ENCODE measurements around the gene OSBPL5.

GRCh38 chr11:3138178-3139085 lies 26.7 kb downstream of the OSBPL5 start:
- TF ChIP-seq, protein P1, sequence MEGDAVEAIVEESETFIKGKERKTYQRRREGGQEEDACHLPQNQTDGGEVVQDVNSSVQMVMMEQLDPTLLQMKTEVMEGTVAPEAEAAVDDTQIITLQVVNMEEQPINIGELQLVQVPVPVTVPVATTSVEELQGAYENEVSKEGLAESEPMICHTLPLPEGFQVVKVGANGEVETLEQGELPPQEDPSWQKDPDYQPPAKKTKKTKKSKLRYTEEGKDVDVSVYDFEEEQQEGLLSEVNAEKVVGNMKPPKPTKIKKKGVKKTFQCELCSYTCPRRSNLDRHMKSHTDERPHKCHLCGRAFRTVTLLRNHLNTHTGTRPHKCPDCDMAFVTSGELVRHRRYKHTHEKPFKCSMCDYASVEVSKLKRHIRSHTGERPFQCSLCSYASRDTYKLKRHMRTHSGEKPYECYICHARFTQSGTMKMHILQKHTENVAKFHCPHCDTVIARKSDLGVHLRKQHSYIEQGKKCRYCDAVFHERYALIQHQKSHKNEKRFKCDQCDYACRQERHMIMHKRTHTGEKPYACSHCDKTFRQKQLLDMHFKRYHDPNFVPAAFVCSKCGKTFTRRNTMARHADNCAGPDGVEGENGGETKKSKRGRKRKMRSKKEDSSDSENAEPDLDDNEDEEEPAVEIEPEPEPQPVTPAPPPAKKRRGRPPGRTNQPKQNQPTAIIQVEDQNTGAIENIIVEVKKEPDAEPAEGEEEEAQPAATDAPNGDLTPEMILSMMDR (tag by site-specific recombination; IDR thresholded peaks at IDR 0.05): no peak
- no peak for TF ChIP-seq ZNF600 (tag by site-specific recombination; IDR thresholded peaks at IDR 0.05)
- TF ChIP-seq ZXDB (tag by site-specific recombination; IDR thresholded peaks at IDR 0.05): no peak
- TF ChIP-seq ZNF121 (tag by site-specific recombination; IDR thresholded peaks at IDR 0.05): no peak
- TF ChIP-seq, protein P2, sequence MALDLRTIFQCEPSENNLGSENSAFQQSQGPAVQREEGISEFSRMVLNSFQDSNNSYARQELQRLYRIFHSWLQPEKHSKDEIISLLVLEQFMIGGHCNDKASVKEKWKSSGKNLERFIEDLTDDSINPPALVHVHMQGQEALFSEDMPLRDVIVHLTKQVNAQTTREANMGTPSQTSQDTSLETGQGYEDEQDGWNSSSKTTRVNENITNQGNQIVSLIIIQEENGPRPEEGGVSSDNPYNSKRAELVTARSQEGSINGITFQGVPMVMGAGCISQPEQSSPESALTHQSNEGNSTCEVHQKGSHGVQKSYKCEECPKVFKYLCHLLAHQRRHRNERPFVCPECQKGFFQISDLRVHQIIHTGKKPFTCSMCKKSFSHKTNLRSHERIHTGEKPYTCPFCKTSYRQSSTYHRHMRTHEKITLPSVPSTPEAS (tag by site-specific recombination; IDR thresholded peaks at IDR 0.05): no peak
- no peak for TF ChIP-seq ZSCAN16 (tag by site-specific recombination; IDR thresholded peaks at IDR 0.05)
- TF ChIP-seq ZNF23 (tag by site-specific recombination; IDR thresholded peaks at IDR 0.05; ENCODE audit: borderline replicate concordance): no peak
- TF ChIP-seq ZNF792 (tag by site-specific recombination; IDR thresholded peaks at IDR 0.05): no peak

Measured in HEK293 (cell line).